Measurements from ENCODE around the gene GRHL3.

GRHL3 gene

DNA sequence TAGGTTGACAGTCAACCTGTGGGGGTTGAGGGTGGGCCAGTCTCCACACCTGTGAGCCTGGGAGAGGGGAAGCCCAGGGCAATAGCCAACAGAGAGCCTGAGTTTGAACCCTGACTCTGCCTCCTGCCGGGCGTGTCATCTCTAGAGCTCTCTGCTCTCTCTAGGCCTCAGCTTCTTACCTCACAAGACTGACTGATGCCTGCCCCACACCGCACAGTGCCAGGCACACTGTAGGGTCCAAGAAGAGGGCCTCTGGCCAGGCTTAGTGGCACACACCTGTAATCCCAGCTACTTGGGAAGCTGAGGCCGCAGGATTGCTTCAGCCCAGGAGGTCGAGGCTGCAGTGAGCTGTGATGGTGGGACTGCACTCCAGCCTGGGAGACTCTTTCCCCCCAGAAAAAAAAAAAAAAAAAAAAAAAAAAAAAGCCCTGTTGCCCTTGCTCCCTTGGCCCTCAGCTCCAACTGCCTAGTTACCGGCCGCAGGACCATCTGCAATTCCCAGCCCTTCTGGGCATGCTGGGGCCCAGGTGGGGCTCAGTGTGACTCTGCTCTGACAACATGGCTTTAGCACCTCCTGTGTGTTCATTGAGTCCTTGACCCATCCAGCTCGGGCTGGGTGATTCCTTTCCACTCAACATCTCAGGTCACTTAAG is 25.1 kb downstream of the GRHL3 start:
- no peak for DNase-seq

DNA sequence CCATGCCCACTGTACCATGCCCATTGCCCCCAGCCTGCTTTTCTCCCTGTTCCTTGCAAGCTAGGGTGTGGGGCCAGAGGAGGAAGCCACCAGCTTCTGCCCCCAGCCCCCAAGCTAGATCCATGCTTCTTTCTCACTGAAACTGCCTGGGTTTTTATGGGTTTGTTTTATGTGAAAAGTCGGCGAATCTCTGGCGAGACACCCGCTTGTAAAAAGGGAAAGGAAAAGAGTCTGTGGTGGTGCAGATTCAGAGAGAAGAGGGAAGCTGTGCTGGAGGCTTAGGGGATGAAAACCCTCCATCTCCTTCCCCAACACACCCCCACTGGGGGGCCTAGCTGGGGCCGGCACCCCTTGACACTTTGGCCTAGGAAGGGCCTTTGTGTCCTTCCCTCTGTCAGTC is 26.2 kb downstream of the GRHL3 start:
- DNase-seq, result no peak

DNA sequence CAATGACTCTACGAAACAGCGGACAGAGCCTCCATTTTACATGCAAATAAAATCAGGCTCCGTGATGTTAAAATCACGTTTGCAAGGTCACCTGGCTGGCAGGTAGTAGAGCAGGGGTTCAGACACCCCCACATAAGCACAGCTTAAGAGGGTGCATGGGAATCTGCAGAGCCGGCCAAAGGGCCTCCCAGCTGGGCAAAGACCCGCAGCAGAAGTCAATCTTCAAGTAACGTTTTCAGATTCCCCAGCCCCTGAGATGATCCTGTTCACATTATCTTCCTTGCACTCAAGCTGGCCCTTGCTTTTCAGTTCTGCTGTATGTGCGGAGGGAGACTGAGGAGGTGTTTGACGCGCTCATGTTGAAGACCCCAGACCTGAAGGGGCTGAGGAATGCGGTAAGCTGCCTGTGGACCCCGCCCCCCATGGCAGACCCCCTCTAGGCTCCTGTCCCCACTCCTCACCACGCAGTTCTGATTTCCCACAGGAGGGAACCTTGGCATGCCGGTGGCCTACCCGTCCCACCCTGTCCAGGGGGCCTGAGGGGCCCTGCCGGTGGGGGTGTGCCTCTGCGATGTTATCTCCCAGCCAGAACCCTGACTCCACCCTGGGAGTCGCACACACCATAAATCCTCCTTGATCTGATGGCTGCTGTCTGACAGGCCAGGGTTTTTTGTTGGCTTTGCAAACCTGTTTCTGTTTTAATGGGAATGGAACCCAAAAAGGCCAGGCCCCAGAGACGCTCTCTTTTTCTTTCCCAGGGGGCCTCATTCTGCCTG is 28.2 kb downstream of the GRHL3 start:
- DNase-seq, result no peak

DNA sequence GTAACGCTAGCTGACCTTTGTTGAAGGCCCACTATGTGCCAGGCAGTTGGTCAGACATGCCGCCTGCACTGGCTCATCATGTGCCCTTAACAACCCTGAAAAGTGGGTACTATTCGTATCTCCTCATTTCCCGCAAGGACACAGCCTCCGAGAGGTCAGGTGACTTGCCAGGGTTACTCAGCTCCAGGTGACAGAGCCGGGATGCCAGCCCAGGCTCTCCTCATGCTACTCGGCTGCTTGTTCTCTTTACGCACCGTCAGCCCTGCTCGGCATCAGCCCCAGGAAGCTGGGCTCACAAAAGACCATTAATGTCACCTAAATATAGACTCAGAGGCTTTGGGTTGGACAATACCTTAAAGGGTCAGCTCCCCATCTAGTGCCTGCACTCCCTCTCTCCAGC is 29.0 kb downstream of the GRHL3 start:
- DNase-seq, result no peak

DNA sequence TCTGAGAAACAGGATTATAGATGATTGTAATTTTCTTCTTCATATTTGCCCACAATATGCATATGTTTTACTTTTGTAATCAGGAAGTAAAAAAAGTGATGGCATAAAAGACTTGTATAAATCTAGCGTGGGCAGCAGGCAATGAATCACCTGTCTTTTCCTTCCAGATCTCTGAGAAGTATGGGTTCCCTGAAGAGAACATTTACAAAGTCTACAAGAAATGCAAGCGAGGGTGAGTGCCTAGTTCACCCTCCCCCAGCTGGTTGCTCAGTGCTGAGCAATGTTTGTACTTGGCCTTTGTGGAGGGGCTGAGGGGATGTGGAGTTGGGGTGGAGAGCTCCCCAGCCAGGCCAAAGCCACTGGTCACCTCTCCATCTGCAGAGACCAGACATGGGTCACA is 30.7 kb downstream of the GRHL3 start:
- DNase-seq, result no peak

DNA sequence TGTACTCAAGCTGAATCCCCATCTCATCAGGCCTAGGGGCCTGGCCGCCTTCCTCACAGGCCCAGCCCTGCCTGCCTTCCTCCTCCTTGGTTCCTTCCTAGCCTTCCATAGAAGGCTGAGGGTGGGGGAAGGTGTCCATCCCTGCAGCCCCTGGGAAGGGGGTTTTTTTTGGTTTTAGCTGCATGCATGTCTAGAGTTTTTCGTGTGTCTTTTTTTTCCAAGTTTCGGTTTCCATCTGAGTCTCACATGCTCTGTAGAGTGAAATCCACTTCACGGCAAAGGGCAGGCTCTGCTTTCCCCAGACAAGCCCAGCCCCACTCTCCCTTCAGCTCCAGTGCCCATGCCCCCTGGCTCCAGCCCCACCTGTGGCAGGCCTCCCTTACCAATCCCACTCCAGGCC is 32.1 kb downstream of the GRHL3 start:
- DNase-seq, result no peak

DNA sequence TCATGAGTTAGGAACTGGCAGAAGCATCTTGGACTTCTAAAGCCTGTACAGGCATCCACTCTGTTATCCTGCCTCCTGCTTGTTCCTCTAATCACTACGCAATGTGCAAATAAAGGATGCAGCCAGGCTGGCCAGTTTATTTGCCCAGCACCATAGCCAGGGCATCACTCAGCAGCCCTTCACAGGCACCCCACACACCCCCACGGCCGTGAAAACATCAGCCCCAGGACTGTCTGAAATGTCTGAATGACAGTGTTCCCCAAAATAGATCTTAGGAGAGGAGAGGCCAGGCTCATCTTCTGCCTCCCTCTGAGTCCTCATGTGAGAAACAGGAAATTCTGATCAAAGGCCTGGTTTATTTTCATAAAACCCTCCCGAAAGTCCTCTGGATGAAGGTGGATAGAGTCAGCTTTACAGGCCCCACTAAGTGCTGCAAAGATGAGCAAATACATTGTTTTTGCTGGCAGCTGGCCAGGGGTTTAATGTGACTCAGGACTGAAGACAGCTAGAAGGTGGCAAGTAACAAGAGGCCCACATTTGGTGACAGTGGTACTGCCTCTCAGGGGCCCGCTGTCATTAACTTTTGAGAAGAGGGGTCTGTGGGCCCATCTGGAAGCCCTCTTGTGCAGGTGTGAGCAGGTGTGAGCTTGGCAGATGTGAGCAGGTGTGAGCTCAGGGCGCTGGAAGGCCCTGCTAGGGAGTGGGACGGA is 32.9 kb downstream of the GRHL3 start:
- no peak for DNase-seq

DNA sequence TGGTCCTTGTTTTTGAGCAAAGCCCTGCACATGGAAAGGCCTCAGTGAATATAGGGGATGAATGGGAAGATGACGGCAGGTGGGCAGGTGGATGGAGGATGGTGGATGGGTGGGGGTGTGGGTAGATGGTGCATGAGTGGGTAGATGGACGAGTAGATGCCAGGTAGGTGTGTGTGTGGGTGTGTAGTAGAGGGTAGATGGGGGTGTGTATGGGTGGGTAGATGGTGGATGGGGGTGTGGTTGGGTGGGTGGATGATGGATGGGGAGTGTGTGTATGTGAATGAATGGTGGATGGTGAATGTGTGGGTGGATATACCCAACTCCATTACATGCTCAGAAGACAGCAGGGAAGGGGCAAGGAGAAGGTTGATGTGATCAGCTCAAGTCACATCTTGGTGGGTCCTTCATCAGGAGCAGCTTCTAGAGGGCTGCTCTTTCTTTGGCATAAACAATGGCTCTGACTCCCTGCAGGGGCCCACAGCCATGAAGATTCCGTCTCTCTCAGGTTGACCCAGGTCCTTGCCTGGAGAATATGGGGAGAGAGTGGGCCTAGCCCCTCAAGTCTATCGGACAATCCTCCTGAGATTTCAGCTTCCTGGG is 34.2 kb downstream of the GRHL3 start:
- DNase-seq, result no peak

DNA sequence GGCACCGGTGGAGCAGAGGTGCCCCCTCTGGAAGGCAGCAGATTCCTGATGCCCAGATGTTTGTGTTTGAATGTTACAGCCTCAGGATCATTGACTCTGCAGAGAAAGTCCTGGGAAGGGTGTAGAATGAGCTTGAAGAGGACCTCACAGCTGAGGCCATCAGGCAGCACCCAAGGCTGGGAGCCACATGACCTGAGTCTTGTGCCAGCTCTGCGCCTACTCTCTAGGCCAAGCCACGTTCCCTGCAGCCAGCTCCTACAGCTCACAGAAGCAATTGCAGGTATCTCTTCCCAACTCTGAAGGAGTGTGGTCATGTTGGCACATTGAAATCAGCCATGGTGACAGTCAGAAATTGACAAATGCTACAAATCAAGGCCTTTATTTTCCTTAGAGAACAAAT is 36.3 kb downstream of the GRHL3 start:
- DNase-seq, result no peak

DNA sequence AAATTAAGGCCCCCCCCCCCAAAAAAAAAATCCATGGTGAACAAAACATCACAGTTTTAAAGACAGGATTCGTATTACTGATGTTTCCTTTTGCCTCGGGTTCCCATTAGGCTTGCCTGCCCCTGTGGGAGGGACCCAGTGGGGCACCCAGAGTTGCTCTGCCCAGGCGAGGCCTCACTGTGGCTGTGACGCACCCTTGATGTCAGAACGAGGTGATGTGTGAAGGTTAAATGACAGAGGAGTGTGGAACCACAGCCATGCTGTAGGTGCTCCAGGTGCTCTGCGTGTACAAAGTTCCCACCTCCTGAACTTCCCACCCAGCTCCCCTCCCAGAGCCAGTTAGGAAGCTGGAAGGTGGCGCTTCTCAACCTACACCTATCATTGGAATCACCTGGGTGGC is 37.9 kb downstream of the GRHL3 start:
- no peak for DNase-seq

DNA sequence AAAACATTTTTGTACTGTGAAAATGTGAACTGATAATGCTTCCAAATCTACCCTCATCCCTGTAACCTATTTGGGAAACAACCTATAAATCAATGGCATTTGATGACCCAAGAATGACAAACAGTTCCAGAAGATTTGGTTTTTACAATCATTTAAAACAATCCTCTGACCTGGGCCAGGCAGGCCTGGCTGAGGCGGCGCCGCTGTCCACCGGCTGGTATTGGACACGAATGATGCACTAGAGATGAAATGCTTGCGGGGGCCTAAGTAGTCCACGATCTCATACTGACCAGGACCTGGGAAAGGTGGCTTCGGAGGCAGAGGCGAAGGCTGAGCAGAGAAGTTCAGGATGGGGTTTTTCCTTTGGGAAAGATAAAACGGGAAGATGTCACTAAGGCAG is 41.5 kb downstream of the GRHL3 start:
- no peak for DNase-seq

DNA sequence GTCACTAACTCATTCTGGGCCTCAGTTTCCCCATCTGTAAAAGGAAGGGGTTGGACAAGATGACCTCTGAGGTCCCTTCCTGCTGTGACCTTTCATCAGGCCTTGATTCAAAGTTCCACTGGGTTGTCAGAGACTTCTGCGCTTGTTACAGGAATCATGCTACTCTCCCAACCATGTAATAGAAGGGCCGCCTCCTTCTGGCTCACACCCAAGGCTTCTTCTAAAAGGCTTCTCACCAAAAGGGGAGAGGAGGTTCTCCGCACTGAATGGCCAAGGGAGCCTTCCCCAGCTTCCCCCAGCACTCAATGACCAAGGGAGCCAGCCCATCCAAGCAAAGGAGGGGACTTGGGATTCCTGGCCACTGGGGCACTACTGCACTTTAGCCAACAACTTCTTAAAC is 42.7 kb downstream of the GRHL3 start:
- DNase-seq, result no peak

DNA sequence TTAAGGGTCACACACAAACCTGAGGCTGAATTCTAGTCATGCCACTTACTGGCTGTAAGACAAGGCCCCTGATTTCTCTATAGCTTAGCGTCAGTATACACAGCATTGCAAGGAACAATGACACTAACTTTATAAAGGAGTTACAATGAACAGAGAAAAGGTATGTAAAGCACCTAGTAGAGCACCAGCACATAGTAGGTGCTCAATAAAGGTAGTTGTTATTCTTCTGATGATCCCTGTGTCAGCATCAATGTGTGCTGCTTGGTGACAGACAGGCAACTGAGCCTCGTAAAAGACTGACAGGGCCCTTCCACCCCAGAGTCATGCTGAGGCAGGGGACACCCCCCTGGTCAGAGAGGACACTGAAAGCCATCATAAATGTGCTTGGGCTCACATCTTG is 43.2 kb downstream of the GRHL3 start:
- no peak for DNase-seq

DNA sequence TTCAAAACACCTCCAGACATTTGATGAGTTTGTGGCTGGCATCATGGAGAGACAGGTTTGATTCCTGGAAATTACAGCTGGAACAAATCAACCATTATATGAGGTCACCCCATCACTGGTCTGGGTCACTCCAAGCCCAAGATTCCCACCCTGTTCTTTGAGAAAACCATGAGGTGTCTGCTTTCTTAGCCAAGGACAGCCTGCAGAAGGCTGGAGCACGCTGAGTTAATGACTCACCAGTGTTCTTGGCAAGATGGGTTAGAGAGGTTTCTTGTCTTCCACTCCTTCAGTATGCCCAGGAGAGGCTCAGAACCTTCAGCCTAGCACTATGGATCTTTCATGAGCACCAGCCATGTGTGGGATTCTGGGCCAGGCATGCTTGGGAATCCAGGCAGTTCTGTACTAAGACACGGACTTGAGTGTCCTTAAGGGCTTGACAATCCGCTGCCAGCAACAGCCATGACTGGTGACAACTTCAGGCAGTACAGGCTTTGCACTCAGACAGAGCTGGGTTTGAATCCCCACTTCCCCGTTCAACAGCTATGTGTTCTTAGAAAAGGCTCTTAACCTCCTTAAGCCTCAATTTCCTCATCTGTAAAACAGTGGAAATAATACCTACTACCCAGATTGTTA is 43.9 kb downstream of the GRHL3 start:
- DNase-seq, result no peak

DNA sequence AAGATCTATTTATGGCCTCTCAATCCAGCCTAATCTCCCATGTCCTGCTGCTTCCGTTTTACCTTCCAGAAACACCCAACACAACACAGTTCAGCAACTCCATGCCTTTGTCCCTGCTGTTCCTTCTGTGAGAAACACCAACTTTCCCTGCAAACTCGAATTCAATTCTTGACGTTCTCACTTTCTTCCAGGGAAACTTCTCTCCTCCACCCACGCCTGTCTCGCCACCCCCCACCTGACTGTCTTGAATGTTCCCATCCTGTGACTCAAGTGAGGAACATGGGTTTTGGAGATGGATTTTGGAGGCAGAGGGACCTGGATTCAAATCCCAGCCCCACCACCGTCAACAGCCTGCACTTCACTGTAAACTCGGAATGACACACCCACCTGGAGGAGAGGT is 44.8 kb downstream of the GRHL3 start:
- no peak for DNase-seq

DNA sequence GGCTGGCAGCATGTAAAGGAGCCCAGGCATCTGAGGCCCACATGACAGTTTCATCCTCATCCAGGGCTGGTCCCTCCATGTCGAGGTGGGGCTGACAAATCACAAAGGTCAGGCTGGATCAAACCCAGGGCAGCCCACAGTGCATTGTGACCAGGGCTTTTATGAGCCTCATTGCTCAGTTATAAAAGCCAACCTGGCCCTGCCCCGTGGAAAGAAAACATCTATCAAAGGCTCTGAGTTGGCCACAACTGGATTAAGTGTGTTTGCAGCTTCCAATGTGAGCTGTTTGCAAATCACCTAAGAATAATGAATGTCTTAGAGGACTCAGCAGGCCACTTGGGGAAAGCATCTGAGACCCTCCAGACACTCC is 45.4 kb downstream of the GRHL3 start:
- DNase-seq, result no peak

DNA sequence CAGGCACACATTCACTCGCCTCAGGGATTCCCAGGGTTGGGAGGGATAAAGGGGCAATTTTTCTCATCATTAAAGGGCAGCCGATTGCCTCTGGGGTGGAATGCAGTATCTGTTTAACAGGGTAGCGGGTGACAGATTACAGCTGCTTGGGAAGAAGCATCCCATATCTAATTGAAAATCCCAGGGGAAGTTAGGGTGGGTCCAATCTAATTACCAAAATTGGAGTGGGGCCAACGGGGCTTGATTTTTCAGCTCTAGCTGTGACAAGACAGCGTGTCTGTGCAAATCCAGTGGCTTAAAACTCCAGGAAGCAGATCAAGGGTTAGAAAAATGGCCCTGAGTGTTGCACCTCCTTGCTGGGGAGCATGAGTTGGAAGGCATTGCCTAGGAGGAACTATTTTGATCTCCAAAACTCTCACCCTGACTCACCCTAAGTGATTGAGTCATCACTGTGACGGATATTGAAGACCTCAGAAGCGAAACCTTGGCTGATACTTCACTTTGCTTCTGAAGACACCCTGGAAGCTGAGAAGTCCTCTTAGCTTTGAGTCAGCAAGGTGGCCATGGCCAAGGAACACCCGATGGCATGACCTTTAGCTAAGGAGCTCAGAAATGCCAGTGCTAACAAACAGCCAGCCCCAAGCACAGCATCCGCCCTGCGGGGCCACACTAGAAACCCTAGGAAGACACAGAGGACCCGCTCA is 46.0 kb downstream of the GRHL3 start:
- peak; percentile 85 to 87 for DNase-seq

DNA sequence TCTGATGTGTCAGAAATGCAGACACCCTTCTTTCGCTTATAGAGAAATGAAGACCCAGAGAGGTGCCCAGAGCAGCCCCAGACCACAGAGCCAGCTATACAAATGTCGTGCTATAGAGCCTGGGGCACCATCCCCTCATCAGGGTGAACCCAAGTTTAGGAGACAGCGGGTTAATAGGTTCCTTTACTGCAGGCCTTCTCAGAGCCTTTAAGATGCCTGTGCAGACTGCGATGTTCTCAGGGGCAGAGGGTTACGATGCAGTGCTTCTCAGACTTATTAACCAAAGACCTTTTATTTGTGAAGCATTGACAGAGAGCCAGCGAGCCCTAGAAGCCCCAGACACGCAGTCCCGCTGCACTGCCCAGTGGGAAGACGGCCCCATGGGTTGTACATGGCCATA is 47.5 kb downstream of the GRHL3 start:
- DNase-seq, result no peak

DNA sequence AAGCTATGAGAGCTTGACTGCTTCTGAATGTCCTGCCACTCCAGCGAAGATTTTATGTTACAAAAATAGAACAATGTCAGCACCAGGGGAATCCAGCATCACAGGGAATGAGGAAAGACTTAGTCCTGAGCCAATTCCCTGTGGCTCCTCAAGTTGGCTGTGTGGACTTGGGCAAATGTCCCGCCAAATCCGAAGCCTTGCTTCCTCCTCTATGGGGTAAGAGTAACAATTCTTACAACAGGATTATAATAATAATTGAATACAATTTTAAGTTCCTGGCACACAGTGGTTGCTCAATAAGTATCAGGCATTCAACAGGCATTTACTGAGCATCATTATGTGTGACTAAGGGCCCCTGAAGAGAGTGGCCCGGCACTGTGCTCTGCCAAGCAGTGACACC is 50.0 kb downstream of the GRHL3 start:
- DNase-seq, result no peak

DNA sequence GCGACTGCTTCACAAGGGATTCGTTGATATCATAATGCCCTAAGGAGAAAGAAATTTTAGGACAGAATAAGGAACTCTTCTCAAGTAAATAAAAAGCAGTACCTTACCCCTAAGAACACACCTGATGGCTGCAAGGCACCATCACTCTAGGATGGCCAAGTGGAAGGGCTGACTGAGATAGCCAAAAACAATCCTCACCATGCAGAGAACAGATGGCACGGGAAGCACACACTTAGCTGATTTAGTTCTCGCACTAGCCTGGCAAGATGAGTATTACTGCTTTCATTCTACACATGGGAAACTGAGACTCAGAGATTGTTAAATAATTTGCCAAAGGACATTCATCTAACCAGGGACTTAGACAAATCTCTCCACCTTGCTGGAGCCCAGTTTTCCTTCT is 50.6 kb downstream of the GRHL3 start:
- no peak for DNase-seq

DNA sequence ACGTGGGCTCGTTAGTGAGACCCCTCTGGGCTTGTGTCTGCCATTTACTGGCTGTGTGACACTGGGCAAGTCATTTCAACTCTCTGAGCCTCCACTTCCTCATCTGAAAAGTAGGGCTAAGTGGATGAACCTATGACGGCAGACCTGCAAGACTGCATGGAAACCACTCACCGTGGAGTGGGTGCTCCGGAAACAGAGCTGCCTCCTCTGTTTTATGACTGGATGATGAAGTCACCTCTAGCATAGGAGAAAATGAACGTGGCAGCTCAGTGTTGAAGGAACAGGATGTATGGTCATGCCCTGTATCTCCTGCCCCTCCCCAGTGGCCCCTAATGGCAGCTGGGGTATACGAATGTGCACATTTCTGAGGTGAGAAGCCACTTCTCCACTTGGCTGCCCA is 53.9 kb downstream of the GRHL3 start:
- DNase-seq, result no peak

DNA sequence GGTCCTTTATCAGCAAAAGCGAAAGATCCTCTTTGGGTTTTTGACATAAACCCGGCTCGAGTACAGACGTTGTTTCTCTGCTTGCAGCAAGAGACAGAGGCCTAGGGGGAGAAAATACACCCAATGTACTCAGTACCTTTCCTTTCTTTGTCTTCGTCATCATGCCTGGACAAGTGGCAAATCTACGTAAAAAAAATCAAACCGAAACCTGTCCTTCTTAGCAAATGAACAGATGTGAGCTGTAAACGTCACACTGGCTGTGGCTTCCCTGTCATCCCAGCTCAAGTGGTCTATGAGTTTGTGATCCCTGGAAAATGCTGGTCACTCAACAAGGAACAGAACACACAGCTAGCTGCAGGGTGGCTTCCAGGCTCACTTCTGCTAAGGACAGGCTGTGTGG is 54.6 kb downstream of the GRHL3 start:
- no peak for DNase-seq

All from inflammatory macrophage treated with lipopolysaccharide for 1 hour (primary cell).